Measurements from ENCODE around the gene GALNT17.

DNA sequence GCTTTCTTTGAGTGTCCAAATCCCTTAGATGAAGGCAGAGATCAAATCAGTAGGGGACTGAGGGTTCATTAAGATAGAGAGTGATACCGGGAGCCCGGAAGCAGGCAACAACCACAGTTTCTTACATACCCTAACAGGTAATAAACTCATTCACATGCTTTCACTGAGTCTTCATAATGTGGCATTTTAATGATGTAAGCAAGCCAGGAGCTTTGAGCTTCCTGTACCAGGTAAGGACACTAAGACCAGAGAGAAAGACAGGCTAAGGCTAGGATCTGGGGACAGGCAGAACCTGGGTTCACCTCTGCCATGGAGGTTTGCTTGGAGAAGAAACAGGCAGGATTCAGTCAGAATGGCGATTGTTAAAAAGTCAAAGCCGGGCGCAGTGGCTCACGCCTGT, 618.3 kb downstream of the GALNT17 start:
- TF ChIP-seq, protein P1, sequence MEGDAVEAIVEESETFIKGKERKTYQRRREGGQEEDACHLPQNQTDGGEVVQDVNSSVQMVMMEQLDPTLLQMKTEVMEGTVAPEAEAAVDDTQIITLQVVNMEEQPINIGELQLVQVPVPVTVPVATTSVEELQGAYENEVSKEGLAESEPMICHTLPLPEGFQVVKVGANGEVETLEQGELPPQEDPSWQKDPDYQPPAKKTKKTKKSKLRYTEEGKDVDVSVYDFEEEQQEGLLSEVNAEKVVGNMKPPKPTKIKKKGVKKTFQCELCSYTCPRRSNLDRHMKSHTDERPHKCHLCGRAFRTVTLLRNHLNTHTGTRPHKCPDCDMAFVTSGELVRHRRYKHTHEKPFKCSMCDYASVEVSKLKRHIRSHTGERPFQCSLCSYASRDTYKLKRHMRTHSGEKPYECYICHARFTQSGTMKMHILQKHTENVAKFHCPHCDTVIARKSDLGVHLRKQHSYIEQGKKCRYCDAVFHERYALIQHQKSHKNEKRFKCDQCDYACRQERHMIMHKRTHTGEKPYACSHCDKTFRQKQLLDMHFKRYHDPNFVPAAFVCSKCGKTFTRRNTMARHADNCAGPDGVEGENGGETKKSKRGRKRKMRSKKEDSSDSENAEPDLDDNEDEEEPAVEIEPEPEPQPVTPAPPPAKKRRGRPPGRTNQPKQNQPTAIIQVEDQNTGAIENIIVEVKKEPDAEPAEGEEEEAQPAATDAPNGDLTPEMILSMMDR (IDR thresholded peaks at IDR 0.05) = no peak
- no peak for TF ChIP-seq POLR2A (IDR thresholded peaks at IDR 0.05; ENCODE audit: low read depth)
- TF ChIP-seq POLR2AphosphoS5 (IDR thresholded peaks at IDR 0.05) = no peak
- TF ChIP-seq EP300 (IDR thresholded peaks at IDR 0.05) = no peak

All from esophagus muscularis mucosa (tissue), 4 donors.